HepG2 (cell line): ENCODE results near the gene SLC2A10. TPM values are rescaled to one million over a fixed set of nuclear protein-coding genes. Genes with fewer than 3 reads are reported as not detected.
A peak's percentile ranks its signal among the peaks of the same experiment; 100 is the strongest.

ENCODE experiments used
- ATAC-seq: fragments of 200-7000 bp; cut with Tn5 transposase; 3 replicates; pipeline ENCODE4 v1.9.1; 2020; ENCODE audit warnings: mild to moderate bottlenecking, moderate library complexity
- BruUV-seq: library from RNA; stranded (reverse); fragments of 400-500 nt; replicated peaks from 2 replicates; lab custom pipeline; 2021; lab: Mats Ljungman, UMichigan
- CTCF ChIA-PET: fragments of 300-600 bp; formaldehyde crosslinking; extraction: SDS; loops from one replicate; lab custom pipeline; 2021; ENCODE audit warnings: low total read pairs, inconsistent platforms, low intra/inter-chr PET ratio; lab: Yijun Ruan, JAX
- POLR2A ChIA-PET: fragments of 350-600 bp; sonication (Branson Sonifier 250); formaldehyde crosslinking; loops from one replicate; lab custom pipeline; 2020; ENCODE audit warnings: antibody characterized with exemption, inconsistent platforms; lab: Yijun Ruan, JAX
- DNase-seq: peaks from one replicate; pipeline ENCODE4 v3.0.0-alpha.2; 2015; ENCODE audit warnings: low spot score
- FAIRE-seq: peaks from 3 replicates; lab custom pipeline; 2011; peaks lifted over from hg19 to GRCh38; lab: Jason Lieb, UNC
- H2AFZ ChIP-seq: one replicate; pipeline ENCODE4 v1.6.1; 2011; ENCODE audit warnings: low read length, inconsistent platforms
- H3K27ac ChIP-seq: fragments of 300-600 bp; 3 replicates; pipeline ENCODE4 v1.8.0; 2011; ENCODE audit warnings: mixed run types, mild to moderate bottlenecking, mixed read lengths, low read length, inconsistent platforms; ENCODE audit not compliant: insufficient read depth; ENCODE audit errors: extremely low read length
- H3K27me3 ChIP-seq, 2 experiments: fragments of 200-600 bp in 1 of 2; 2 replicates in 1 of 2; 3 replicates in 1 of 2; pipeline versions ENCODE4 v1.6.0 to v1.8.0; 2011; ENCODE audit warnings: low read length in 2 of 2, mild to moderate bottlenecking in 2 of 2, moderate library complexity in 2 of 2, inconsistent platforms in 1 of 2; ENCODE audit not compliant: insufficient read depth in 2 of 2, control insufficient read depth in 1 of 2
- H3K36me3 ChIP-seq, 2 experiments: fragments of 200-600 bp in 1 of 2; replicated peaks in 1 of 2; 2 replicates in 1 of 2; 3 replicates in 1 of 2; pipeline versions ENCODE4 v1.5.1 to v1.8.0; 2011; ENCODE audit warnings: low read length in 2 of 2, inconsistent platforms in 1 of 2; ENCODE audit not compliant: insufficient read depth in 2 of 2, control insufficient read depth in 1 of 2
- H3K4me1 ChIP-seq: 2 replicates; pipeline ENCODE4 v1.5.1; 2012; ENCODE audit warnings: low read length, inconsistent platforms; ENCODE audit not compliant: insufficient read depth
- H3K4me2 ChIP-seq: 2 replicates; pipeline ENCODE4 v1.6.0; 2011; ENCODE audit warnings: low read depth, low read length, inconsistent platforms
- H3K4me3 ChIP-seq, 3 experiments: fragments of 200-600 bp in 1 of 3; sonication (generic), shearing (Covaris generic) in 1 of 3; replicated peaks in 1 of 3; 2 replicates each; pipeline ENCODE4 v1.5.1; 2011 to 2016; ENCODE audit warnings: low read length in 3 of 3, inconsistent platforms in 2 of 3, low read depth in 2 of 3, mild to moderate bottlenecking in 2 of 3, control low read depth in 1 of 3, mixed read lengths in 1 of 3; ENCODE audit not compliant: insufficient read depth in 1 of 3
- H3K79me2 ChIP-seq: one replicate; pipeline ENCODE4 v1.6.1; 2011; ENCODE audit warnings: low read length, inconsistent platforms; ENCODE audit not compliant: insufficient read depth
- H3K9ac ChIP-seq: 2 replicates; pipeline ENCODE4 v1.6.0; 2011; ENCODE audit warnings: mild to moderate bottlenecking, low read depth, low read length, inconsistent platforms; ENCODE audit not compliant: insufficient read depth
- H3K9me3 ChIP-seq: 2 replicates; pipeline ENCODE4 v1.5.1; 2012; ENCODE audit warnings: mild to moderate bottlenecking, low read length
- H4K20me1 ChIP-seq: 2 replicates; pipeline ENCODE4 v1.6.0; 2011; ENCODE audit warnings: inconsistent platforms, mild to moderate bottlenecking, low read length, moderate library complexity; ENCODE audit not compliant: insufficient read depth
- BATF2 ChIP-seq: sonication (generic); formaldehyde crosslinking; IDR thresholded peaks from 2 replicates; pipeline ENCODE4 v1.8.0; 2022; ENCODE audit warnings: mild to moderate bottlenecking, missing genetic modification reagents, moderate library complexity
- CENPBD1 ChIP-seq: sonication (generic); formaldehyde crosslinking; IDR thresholded peaks from 2 replicates; pipeline ENCODE4 v1.8.0; 2022; ENCODE audit warnings: missing genetic modification reagents, low read depth, mild to moderate bottlenecking, borderline replicate concordance
- DBP ChIP-seq: sonication (generic); formaldehyde crosslinking; IDR thresholded peaks from 2 replicates; pipeline ENCODE4 v1.4.0; 2020; ENCODE audit warnings: missing genetic modification reagents; ENCODE audit errors: not compliant biosample characterization
- MYPOP ChIP-seq: sonication (generic); formaldehyde crosslinking; IDR thresholded peaks from 2 replicates; pipeline ENCODE4 v1.8.1; 2023; ENCODE audit warnings: mild to moderate bottlenecking, moderate library complexity, missing genetic modification reagents
- ZC3H13 ChIP-seq: sonication (generic); formaldehyde crosslinking; IDR thresholded peaks from 2 replicates; pipeline ENCODE4 v1.8.1; 2023; ENCODE audit warnings: mild to moderate bottlenecking, missing genetic modification reagents, moderate library complexity
- ZMYM4 ChIP-seq: sonication (generic); formaldehyde crosslinking; IDR thresholded peaks from 2 replicates; pipeline ENCODE4 v1.8.1; 2023; ENCODE audit warnings: mild to moderate bottlenecking, missing genetic modification reagents
- ZNF33A ChIP-seq: sonication (generic); formaldehyde crosslinking; IDR thresholded peaks from 2 replicates; pipeline ENCODE4 v1.5.1; 2020; ENCODE audit warnings: missing genetic modification reagents, mild to moderate bottlenecking, moderate library complexity, borderline replicate concordance
- ZNF609 ChIP-seq: sonication (generic); formaldehyde crosslinking; IDR thresholded peaks from 2 replicates; pipeline ENCODE4 v1.4.0; 2020; ENCODE audit warnings: mild to moderate bottlenecking, missing genetic modification reagents, borderline replicate concordance
- ZNF614 ChIP-seq: IDR thresholded peaks from 2 replicates; pipeline ENCODE4 v1.6.1; 2018; ENCODE audit warnings: missing biosample characterization, missing genetic modification reagents, inconsistent platforms, borderline replicate concordance
- ZNF768 ChIP-seq: sonication (generic); formaldehyde crosslinking; IDR thresholded peaks from 2 replicates; pipeline ENCODE4 v1.4.0; 2020; ENCODE audit warnings: missing genetic modification reagents
- ZNF790 ChIP-seq: sonication (generic); formaldehyde crosslinking; IDR thresholded peaks from 2 replicates; pipeline ENCODE4 v1.8.0; 2022; ENCODE audit warnings: missing genetic modification reagents, mild to moderate bottlenecking, borderline replicate concordance
- ZNF841 ChIP-seq: sonication (generic); formaldehyde crosslinking; IDR thresholded peaks from 2 replicates; pipeline ENCODE4 v1.8.1; 2023; ENCODE audit warnings: missing genetic modification reagents, borderline replicate concordance
- WGBS: methylation state at CpG from one replicate; pipeline ENCODE4 v1.1.6; 2017; ENCODE audit warnings: low lambda C conversion rate; 5-methylcytosine and 5-hydroxymethylcytosine counted together
- in situ Hi-C: cut with HindIII; loops from 2 replicates; pipeline ENCODE4 v1.10.0; 2017; ENCODE audit warnings: low pct_unique_long_range_greater_than_20kb; ENCODE audit not compliant: extremely low pct_ligation_motif_present
- intact Hi-C: fragments of 100-400 bp; cut with micrococcal nuclease; formaldehyde crosslinking; loops from one replicate; pipeline ENCODE4 v1.10.0; 2022; ENCODE audit not compliant: unreplicated experiment
- polyA plus RNA-seq, 8 experiments: library from polyadenylated mRNA; depleted of rRNA in 3 of 8; stranded (reverse) in 7 of 8; unstranded in 1 of 8; fragments of >200 nt; fragmentation: Illumina TruSeq in 4 of 8; extraction: Trizol in 4 of 8; gene quantifications; 2 replicates each; pipeline versions ENCODE4 v1.2.1 to v1.2.3, GENCODE V29; 2011 to 2016; ENCODE audit warnings: low read depth in 4 of 8, missing spikeins in 1 of 8, mixed read lengths in 1 of 8; ENCODE audit not compliant: insufficient read depth in 1 of 8
- total RNA-seq, 5 experiments: library from RNA; depleted of rRNA; stranded (reverse); fragments of >200 nt; fragmentation: Illumina TruSeq; extraction: Trizol; gene quantifications; 2 replicates each; pipeline ENCODE4 v1.2.3, GENCODE V29; 2016; ENCODE audit warnings: low read depth in 1 of 5

SLC2A10 gene
- total and polyA plus RNA-seq, 2 of the 13 experiments (the other 11 are each of a cell fraction or from before 2014, with no cell fraction given): 16.0 to 18.4 TPM

- no peak for TF ChIP-seq ZNF609 (CRISPR knock-in tag)
Observed at GRCh38 chr20:46712056-46712636, 2.7 kb downstream of the SLC2A10 start (continued).

- no peak overlapping the region for H3K4me2 ChIP-seq
- ChIA-PET POLR2A (no interaction called here), CTCF (no interaction called here)
- H3K27ac ChIP-seq: no peak overlapping the region
- H2AFZ ChIP-seq: no peak overlapping the region
- no TSS peak for BruUV-seq
- ATAC-seq: no peak
- H3K9me3 ChIP-seq: no peaks in the 10 kb centered on the region
- no peaks in the 10 kb centered on the region; a peak in 1 of 5 replicates for H3K27me3 ChIP-seq
- H3K36me3 ChIP-seq: no peaks in the 10 kb centered on the region; a peak in 1 of 5 replicates
- no peak overlapping the region for H3K9ac ChIP-seq
- H3K4me1 ChIP-seq: peaks cover 62% of the 10 kb centered on the region
- no peak for FAIRE-seq
- 82% methylated on average over 15 of the region's 15 CpGs for WGBS
- intact Hi-C loops (no loop called here), in situ Hi-C loops (no loop called here)
- no peak for DNase-seq
- peaks cover 8% of the 10 kb centered on the region for H3K79me2 ChIP-seq
- no peaks in the 10 kb centered on the region for H4K20me1 ChIP-seq
- no peak overlapping the region for H3K4me3 ChIP-seq
- no peak for TF ChIP-seq ZNF768
- no peak for TF ChIP-seq DBP (CRISPR knock-in tag)
- TF ChIP-seq ZNF790 (CRISPR knock-in tag): no peak
- TF ChIP-seq ZMYM4 (CRISPR knock-in tag): no peak
- TF ChIP-seq ZC3H13 (CRISPR knock-in tag): peak; percentile 71; the same call in 1 of the 2 replicates
- TF ChIP-seq ZNF841: no peak
- no peak for TF ChIP-seq ZNF33A (CRISPR knock-in tag)
- TF ChIP-seq MYPOP (CRISPR knock-in tag): no peak
- no peak for TF ChIP-seq BATF2 (CRISPR knock-in tag)
- no peak for TF ChIP-seq CENPBD1 (CRISPR knock-in tag)
- no peak for TF ChIP-seq ZNF614 (CRISPR knock-in tag)
Observed at GRCh38 chr20:46713957-46714834, 4.7 kb downstream of the SLC2A10 start.
